GM19467 (cell line): ENCODE measurements around the gene LGR6.
A peak's percentile ranks its signal among the peaks of the same experiment; 100 is the strongest.
"Not testable (repeated sequence)": the region's sequence is repeated elsewhere in the genome, so short reads cannot be mapped to it uniquely, and the experiment has no call there.

Source experiments
- ATAC-seq: cut with Tn5 transposase; IDR thresholded peaks from one replicate; pipeline ENCODE4 v1.9.1; 2021; ENCODE audit warnings: mild to moderate bottlenecking, moderate library complexity; ENCODE audit not compliant: unreplicated experiment

LGR6 gene

DNA sequence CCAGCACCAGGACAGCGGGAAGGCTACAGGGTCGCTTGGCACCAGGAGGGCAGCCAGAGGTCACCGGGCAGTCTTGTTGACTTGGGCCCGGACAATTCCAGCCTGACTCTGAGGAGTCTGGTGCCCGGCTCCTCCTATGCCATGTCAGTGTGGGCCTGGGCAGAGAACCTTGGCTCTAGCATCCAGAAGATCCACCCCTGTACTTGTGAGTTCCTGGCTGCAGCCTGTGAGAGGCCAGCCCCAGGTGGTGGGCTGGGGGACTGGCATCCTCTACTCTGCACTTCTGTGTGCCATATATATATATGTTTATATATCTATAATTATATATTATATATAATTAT is 21.6 kb upstream of the LGR6 start:
- ATAC-seq = no peak

DNA sequence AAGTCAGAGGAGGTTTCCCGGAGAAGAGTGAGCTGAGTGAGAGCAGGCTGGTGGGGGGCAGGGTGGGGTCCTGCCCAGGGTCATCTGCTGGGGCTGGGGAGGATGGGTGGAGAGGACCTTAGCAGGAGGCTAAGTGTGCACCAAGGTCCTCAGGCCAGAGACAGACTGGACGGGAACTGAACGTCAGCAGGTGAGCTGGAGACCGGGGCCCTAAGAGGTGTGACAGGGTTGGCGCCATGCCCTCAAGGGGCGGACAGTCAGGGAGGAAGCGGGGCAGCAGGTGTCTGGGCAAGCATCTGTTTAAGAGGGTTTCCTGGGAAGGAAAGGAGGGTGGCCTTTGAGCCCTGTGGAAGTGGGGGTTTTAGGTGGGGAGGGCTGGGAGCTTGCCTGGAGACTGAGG is 19.6 kb upstream of the LGR6 start:
- ATAC-seq = no peak

DNA sequence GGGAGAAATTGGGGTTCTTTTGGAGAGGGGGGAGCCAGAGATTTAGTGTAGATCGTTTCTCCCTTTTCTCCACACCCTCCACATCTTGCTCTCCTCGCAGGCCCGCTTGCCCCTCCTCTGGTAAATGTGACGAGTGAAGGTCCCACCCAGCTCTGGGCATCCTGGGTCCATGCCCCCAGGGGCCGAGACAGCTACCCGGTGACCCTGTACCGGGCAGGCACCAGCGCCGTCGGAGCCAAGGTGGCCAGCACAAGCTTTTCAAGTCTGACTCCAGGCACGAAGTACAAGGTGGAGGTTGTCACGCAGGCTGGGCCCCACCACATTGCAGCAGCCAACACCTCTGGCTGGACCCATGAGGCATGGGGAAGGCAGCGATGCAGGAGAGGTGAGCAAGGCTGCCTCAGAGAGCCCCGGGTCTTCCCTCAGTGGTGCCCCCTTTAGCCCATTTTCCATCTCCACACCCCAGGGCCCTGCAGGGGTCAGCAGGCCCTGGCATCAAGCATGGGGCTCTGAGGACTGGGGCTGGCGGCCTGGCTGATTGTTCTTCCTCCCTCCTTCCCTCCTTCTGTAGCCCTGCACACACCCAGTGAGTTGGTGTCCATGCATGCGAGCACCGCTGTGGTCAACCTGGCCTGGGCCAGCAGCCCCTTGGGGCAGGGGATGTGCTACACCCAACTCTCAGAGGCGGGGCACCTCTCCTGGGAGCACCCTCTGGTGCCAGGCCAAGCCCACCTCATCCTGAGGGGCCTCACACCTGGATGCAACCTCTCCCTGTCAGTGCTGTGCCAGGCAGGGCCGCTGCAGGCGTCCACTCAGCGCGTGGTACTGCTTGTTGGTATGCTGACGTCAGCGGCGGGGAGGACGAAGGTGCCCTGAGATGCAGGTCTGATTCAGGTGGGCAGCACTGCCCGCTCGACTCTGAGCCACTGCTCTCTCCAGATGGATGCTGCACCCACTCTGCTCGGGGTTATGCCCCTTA is 16.4 kb upstream of the LGR6 start:
- ATAC-seq = no peak

DNA sequence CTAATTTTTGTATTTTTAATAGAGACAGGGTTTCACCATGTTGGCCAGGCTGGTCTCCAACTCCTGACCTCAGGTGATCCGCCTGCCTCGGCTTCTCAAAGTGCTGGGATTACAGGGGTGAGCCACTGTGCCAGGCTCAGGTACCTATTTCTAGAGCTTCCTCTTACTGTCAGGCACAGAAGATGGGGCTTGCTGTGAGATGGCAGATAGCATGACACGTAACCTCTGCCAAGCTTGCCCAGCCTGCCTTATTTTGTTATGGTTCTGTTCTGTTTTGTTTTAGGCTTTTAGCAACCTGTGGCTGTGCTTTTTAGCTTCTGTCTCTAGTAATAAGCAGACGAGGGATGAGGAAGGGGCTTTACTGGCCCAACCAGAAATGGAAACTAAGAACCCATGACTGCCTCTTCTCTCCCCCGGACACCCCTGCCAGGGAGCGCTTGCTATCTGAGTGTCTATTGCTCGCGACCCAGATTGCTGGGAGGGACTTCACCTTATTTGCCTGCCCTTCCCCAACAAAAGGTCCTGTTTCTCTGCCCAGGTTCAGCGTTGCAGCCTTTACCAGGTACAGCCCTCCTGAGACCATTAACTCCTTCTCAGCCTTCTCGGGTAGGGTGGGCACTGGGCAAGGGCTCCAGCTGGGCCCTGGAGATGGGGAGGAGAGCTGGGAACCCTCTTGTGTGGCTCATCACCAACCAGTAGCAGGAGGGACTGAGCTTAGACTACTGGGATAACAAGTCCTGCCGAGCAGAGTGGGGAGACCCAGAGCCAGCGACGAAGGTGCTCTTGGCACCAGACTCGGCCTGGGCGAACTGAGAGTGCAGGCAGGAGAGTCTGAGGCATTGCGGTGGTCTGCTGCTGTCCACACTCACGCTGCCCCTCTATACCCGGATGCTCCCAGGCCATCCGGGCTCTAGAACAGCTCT is 13.5 kb upstream of the LGR6 start:
- ATAC-seq = no peak

DNA sequence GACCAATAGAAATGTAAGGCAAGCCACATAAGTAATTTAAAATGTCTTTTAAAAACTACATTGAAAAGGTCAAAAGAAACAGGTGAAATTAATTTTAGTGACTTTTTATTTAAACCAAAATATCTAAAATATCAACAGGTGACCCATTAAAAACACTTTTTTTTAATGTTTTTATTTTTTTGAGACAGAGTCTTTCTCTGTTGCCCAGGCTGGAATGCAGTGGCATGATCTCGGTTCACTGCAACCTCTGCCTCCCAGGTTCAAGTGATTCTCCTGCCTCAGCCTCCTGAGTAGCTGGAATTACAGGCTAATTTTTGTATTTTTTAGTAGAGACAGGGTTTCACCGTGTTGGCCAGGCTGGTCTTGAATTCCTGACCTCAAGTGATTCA is 12.9 kb upstream of the LGR6 start:
- ATAC-seq = not testable (repeated sequence)

DNA sequence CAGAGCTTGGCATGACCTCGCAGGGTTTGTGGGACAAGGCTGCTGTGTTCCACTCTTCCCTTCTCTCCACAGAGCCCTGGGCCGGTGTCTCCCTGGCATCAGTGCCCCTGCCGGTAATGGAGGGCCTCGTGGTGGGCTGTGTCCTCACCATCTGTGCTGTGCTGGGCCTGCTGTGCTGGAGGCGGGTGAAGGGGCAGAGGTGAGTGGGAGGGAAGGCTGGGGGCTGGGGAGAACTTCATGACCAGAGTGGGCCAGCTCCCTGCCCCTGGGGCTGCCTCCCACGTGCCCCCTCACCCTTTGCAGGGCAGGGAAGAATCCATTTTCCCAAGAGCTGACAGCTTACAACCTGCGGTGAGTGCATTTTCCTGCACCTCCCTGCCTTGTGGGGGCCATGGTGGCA is 12.0 kb upstream of the LGR6 start:
- ATAC-seq = no peak

DNA sequence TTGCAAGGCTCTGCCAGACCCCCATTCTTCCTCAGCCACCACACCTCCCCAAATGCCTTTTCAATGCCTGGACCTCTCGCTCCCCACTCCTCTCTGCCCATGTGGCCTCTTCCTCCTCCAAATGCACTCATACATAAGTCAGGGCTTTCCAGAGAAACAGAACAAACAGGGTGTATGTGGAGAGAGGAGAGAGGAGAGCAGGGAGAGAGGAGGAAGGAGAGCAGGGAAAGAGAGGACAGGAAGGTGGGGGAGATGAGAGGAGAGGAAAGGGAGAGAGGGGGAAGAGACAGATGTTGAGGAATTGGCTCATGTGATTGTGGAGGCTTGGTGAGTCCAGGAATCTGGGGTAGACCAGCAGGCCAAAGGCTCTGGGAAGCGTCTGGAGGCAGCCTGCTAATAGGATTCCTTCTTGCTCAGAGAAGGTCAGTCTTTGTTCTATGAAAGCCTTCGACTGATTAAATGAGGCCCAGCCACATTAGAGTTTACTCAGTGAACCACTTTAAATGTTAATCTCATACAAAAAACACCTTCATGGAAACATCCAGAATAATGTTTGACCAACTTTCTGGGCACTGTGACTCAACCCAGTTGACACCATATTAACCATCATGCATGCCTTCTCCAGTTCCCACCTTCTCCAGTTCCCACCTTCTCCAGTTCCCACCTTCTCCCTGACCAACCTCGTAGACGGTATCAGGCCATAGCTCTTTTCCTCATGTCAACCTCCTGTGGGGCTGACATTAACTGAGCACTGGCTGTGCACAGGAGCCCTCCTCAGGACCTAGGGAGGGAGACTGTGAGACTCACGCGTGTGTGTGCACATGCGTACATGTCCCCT is 11.3 kb upstream of the LGR6 start:
- ATAC-seq = no peak

DNA sequence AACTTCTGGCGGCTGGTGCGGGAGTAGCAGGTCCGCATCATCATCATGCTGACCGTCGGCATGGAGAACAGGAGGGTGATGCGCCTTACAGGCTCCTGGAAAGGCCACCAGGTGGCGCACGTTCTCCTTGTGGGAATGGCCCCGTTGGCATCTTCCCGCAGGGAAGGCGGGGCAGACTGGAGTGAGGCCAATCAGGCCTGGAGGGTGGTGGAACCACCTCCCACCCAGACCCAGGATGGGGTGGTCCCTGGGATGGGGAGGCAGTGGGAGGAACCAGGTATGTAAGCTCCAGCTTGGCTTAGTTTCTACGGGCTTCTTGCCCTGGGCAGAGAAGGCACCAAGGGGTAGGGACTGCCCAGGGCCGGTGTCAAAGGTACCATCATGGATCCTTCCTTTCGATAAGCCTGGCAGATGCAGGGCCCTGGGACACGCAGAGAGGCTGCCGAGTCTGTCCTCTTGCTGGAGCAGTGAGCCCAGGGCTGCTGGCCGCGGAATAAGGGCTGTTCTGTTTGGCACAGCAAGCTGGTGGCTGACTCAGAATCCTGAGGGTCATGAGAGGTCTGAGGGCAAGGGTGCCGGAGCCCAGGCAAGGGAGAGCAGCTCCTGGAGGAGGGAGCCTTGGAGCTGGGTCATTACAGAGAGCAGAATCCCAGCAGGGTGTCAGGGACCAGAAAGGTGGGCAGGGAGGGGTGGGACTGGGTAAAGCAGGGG is 8.7 kb upstream of the LGR6 start:
- no peak for ATAC-seq

DNA sequence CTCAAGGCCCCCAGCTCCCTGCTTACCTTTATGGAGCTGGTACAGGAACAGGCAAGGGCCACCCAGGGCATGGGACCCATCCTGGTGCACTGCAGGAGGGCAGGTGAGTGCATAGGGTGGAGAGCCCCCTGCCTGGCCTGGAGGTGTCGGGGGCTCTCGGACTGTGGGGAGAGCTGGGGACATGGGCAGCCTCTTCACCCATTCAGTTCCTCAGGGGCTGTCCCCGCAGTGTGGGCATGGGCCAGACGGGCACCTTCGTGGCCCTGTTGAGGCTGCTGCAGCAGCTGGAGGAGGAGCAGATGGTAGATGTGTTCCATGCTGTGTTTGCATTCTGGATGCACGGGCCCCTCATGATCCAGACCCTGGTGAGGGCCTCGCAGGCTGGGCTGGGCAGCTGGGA is 7.3 kb upstream of the LGR6 start:
- no peak for ATAC-seq

DNA sequence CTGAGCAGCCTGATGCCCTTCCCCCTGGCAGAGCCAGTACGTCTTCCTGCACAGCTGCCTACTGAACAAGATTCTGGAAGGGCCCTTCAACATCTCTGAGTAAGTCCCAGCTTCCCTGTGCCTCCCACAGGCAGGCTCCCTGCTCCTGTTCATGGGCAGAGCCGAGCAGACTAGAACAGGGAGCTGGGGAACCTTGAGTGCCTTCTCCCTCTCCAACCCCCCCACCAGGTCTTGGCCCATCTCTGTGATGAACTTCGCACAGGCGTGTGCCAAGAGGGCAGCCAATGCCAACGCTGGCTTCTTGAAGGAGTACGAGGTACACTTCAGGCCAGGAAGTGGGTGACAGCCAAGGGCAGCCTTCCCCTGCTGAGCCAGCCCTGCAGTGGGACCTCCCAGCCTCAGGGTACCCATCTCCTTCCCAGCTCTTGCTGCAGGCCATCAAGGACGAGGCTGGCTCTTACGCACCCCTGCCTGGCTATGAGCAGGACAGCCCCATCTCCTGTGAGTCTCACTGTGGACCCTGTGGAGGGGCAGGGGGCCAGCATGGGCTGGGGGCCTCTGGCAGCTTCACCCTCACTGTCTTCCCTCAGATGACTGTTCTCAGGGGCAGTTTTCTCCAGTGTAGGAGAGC is 6.4 kb upstream of the LGR6 start:
- no peak for ATAC-seq

DNA sequence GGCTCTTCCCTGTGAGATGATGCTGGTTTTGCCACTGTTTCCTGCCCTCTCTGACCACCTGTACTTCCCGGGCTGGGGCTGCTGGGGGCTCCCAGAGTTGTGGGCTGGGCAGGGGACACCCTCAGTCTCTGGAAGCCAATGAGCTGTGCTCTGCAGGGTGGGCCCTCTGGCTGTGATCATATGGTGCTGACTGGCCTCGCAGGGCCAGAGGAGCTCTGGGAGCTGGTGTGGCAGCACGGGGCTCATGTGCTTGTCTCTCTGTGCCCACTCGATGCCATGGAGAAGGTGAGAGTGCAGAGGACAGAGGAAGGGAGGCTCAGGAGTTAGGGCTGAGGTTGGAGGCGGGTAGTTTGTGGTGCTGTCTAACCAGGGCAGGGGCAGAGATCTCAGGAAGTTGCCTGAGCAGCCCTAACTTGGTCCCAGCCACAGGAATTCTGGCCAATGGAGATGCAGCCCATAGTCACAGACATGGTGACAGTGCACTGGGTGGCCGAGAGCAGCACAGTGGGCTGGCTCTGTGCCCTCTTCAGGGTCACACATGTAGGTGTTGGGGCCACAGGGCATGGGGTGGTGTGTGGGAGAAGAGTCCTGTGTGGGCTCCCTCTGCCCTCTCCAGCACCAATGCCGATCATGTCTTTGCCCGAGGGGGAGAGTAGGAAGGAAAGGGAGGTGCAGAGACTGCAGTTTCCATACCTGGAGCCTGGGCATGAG is 5.7 kb upstream of the LGR6 start:
- ATAC-seq = no peak

DNA sequence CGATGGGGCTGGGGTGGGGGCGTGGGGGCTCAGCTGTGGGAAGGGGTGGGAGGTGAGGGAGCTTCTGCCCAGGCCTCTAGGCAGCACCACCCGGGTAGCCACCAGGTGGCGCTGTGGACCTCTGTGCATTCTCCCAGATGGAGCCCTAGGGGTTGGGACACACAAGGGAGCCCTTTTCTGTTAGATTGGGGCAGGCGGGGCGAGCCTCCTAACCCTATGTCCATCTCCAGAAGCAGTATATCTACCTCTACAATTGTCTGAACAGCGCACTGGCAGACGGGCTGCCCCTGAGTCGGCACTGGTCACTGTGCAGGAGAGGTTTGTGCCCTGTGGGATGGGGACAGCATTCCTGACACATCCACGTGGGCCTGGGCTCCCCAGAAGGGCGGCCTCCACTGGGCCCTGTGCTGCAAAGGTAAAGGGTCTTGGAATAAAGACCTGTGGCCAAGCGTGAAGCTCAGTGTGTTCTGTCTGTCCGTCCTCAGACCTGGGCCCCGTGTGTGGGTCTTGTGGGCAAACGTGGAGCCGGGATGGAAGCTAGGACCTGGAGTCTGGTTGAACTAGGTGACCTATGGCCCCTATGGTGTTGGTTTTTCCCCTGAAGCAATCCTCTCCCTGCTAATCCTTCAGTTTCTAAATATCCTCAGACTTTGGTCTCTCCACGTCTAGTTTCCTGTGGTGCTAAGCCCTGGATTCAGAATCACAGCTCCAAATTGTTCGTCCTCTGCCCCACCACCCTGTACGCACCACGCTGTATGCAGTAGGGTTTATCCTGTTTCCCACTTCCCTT is 4.4 kb upstream of the LGR6 start:
- peak; percentile 58 for ATAC-seq

DNA sequence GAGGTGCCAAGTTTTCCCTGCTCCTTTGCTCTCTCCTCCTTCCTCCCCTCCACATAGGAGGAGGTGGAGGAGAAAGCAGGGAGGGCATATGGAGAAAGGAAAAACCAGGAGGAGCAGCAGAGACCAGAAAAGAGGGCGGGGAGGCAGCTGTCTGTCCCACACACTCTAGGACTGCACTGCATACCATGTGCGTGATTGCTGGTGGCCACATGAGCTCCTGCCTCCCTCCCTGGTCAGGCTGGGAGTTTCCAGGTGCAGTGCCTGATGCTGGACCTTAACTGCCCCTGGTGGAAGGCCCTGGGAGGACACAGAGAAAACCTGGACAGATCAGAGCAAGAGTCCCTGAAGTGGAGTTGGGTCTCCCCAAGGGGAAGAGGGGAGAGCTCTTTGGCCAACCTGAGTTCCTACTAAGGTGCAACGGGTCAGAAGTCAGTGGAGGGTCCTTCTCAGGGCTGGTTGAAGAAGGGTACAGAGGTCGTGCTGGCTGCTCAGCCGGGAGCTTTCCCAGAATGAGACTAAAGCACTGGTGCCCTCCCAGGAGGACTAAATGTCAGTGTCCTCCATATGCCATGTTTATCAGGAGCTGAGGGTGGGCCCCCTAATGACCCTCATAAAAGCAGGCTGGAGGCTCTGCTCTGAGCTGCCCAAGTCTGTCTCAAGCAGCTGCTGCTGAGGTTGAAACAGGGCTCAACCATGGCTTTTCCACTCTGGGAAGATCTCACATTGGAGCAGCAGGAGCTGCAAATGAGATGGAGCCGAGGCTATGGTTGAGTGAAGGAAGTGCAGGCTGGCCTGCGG is 3.5 kb upstream of the LGR6 start:
- no peak for ATAC-seq

DNA sequence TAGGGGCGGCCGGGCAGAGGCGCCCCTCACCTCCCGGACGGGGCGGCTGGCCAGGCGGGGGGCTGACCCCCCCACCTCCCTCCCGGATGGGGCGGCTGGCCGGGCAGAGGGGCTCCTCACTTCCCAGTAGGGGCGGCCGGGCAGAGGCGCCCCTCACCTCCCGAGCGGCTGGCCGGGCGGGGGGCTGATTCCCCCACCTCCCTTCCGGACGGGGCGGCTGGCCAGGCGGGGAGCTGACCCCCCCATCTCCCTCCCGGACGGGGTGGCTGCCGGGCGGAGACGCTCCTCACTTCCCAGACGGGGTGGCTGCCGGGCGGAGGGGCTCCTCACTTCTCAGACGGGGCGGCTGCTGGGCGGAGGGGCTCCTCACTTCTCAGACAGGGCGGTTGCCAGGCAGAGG is 2.2 kb upstream of the LGR6 start:
- ATAC-seq = not testable (repeated sequence)

DNA sequence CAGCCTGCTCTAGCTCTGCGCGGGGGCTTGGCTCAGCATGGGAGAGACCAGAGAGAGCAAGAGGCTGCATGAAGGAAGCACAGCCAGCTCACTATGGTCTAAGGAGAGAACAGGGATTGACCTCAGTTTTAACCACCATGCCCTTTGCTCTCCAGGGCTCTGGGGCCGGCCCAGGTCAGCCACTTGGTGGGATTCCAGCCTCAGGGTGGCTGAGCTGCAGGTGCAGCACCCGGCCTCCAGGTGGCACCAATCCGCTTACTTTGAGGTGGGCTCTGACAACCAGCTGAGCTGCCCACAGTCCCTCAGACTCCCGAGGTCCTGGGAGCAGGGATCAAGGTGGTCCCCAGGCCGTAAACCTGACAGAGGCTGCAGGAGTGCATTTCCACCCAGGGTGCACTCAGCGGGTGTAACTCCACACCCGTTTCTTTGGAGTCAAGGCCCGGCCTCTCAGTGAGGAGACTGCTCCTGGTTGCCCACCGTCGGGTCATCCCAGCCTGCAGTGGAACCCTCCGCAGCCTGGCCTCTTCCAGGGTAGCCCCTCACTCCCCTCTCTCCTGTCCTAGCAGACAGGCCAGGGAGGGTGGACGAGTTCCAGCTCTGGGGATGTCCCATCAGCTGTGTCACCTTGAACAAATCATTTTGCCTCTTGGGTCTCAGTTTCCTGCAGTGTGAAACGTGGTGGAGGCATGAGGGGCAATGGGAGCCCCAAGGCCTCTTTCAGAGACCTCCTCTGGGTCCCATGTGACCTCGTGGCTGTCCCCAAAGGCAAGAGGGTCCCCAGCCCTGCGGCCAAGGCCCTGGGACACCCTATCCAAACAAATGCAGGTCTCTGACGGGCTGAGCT is 607 bp upstream of the LGR6 start:
- no peak for ATAC-seq

DNA sequence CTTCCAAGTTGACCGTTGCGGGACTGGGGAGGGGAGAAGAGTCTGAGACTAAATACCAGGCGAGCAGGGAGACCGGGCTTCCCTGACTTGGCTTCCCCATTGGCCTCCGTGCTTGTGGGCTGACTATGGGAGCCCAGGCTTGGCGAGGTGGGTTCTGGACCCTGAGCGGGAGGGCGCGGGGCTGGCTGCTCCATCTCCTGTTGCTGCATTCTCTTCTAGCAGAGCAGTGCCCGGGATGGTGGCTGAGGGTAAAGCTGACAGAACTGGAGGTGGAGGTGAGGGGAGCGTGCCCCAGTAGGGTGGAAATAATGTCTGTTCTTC is 689 bp downstream of the LGR6 start:
- ATAC-seq = no peak
